SK-N-MC (cell line): ENCODE results near the gene RPAP2.

Experiments
- EZH2 ChIP-seq: fragments of 200-600 bp; sonication (generic); IDR thresholded peaks from one replicate; pipeline ENCODE4 v1.6.1; 2017; ENCODE audit warnings: antibody characterized with exemption
- FOXP2 ChIP-seq: optimal IDR thresholded peaks from 2 replicates; pipeline ENCODE3; 2011; ENCODE audit warnings: mild to moderate bottlenecking, moderate library complexity; ENCODE audit not compliant: insufficient read depth; ENCODE audit errors: extremely low read length, control extremely low read depth
- POLR2AphosphoS5 ChIP-seq: IDR thresholded peaks from 2 replicates; pipeline ENCODE4 v1.6.1; 2012; ENCODE audit warnings: mild to moderate bottlenecking, low read depth, low read length, borderline replicate concordance

DNA sequence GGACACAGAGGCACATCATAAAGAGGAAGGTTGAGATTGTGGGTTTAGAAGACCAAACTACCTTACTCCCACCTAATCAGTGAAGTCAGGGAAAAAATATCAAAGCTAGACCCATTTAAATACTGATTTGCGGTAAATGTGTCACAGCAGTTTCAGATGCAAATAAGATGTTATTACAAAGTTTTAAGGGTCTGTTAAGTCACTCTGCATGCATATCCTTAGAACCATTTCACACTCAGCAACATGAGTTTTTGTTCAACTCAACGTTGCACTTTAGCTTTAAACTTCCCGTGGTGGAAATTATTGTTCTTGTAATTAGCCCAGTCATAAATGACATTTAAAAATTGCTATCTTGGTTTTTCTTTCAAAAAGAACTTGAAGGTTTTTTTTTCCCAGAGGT, 34.8 kb downstream of the RPAP2 start:
- TF ChIP-seq EZH2 (no peak), POLR2AphosphoS5 (no peak), FOXP2 (no peak)
